GM18508 (cell line): ENCODE results near the gene USP10.

ENCODE experiments used
- ATAC-seq: cut with Tn5 transposase; IDR thresholded peaks from one replicate; pipeline ENCODE4 v1.9.1; 2021; ENCODE audit warnings: moderate number of reproducible peaks; ENCODE audit not compliant: insufficient read depth, unreplicated experiment

USP10 gene

DNA sequence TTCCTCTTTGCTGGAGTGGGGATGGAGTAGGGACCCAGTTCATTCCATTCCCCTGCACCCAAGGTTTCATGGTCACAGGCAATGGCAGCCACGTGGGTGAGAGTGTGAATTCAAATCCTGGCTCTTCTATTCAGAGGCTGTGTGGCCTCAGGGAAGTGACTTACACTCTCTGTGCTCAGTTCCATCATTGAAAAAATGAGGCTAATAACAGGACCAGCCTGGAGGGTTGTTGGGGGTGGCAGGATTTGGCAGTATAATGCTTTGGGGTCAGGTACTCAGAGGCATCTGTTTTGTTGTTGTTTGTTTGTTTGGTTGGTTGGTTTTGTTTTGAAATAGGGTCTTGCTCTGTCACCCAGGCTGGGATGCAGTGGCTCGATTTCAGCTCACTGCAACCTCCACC lies 117.8 kb downstream of the USP10 start:
- ATAC-seq: no peak

DNA sequence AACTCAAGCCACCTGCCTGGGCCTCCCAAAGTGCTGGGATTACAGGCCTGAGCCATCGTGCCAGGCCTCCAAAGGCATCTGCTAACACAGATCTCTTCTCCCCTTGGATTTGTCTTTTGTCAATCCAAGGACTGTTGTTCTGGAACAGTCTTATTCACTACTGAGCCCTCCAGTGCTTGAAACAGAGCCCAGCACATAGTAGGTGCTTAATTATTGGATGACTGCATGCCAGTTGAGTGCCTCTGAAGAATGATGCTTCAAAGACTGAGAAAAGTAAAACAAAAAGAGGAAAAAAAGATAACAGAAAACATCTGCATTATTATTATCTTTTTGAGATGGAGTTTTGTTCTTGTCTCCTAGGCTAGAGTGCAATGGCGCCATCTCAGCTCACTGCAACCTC lies 118.3 kb downstream of the USP10 start:
- ATAC-seq: no peak

GRCh38 chr16:84818989-84819643 lies 119.3 kb downstream of the USP10 start:
- no peak for ATAC-seq

GRCh38 chr16:84819644-84820304 lies 120.0 kb downstream of the USP10 start, which contains the start of gene CRISPLD2:
Gene CRISPLD2, plus strand, starts transcription at chr16:84819985. Its CDS starts 18,511 bp downstream, at chr16:84838496.
- ATAC-seq: no peak

GRCh38 chr16:84820305-84820684 lies 120.5 kb downstream of the USP10 start:
- no peak for ATAC-seq

- no peak for ATAC-seq
Measured at GRCh38 chr16:84820771-84821170, 121.0 kb downstream of the USP10 start.

- no peak for ATAC-seq
Measured at GRCh38 chr16:84821179-84821578, 121.4 kb downstream of the USP10 start.

DNA sequence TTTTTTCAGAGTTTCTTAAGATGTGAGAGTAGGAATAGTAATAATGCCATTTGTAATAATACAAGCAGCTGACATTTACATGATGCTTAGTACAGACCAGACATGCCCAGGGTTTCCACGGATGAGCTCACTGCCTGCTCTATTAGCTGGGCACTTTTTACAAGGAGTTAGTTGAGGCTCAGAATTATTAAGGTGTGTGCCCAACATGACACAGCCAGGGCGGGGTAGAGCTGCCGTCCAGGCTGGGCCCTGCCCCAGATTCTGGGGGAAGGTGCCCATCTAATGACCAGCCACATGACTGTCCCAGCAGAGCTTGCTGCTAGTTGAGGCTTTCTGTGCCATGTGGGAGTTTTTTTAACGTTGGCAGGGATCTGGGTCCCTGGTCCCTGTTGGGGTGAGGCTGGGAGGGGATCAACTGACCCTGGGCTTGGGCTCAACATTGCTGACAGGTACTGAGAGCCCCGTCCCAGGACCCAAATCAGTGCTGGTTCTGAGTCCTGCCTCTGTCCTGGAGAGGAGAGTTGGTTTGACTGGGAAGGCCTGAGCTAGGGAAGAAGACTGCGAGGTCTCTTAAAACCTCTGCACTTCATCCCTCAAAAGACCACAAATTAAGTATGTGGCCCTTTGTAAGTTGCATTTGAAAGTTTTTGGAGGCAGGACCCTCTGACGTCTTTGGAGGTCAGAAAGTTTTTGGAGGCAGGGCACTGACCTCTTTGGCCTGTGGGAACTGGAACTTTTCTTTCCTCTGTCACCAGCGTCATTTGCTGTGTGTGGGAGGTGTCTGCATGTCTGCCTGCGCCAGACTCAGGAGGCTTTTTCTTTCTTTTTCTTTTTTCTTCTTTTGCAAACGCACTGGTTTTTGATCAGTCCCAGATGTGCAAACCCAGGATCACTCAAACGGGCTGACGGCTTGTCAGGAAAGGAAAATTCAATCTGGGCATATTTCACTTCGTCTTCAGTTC lies 122.2 kb downstream of the USP10 start:
- ATAC-seq: no peak

DNA sequence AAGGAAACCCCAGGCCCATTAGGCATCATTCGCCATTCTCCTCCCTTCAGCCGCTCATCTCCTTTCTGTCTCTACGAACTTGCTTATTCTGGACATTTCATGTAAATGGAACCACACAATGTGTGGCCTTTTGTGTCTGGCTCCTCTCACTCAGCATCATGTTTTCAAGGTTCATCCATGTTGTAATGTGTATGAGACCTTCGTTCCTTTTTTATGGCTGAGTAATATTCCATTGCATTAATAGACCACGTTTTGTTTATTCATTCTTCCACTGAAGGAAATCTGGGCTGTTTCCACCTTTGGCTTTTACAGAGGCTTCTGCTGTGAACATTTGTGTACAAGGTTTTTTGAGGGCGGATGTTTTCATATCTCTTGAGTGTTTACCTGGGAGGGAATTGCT lies 123.2 kb downstream of the USP10 start:
- no peak for ATAC-seq

GRCh38 chr16:84823484-84823883 lies 123.7 kb downstream of the USP10 start:
- no peak for ATAC-seq

GRCh38 chr16:84823926-84824325 lies 124.1 kb downstream of the USP10 start:
- no peak for ATAC-seq

DNA sequence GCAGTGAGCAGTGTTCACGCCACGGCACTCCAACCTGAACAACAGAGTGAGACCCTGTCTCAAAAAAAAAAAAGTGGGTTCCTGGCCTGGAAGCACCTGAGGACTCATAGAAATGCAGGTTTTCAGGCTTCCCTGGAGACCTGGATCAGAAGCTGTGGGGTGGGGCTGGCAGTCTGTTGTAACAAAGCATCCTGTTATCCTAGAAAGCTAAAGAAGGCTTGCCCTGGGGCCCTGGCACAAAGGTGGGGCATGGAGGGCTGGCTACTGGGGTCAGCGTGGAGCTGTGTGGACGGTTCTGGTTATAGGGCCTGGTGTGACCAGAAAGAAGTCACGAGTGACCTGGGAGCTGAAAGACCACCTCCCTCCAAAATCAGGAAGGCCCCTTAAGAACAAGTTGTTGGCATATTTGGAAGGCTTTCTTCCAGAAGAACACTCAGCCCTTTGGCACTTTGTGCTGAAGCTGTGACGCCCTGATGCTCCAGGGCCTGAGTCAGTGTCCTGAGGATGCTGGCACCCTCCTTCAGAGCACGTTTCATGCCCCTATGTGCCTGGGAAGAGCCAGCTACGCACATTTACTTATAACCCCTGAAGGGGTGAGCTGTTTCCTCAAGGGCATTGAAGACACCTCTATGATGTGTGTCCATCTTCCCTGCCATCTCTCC lies 126.2 kb downstream of the USP10 start:
- no peak for ATAC-seq

- no peak for ATAC-seq
Measured at GRCh38 chr16:84826558-84826941, 126.8 kb downstream of the USP10 start.

- ATAC-seq: no peak
Measured at GRCh38 chr16:84827131-84827574, 127.4 kb downstream of the USP10 start.

GRCh38 chr16:84827897-84828296 lies 128.1 kb downstream of the USP10 start:
- ATAC-seq: no peak

DNA sequence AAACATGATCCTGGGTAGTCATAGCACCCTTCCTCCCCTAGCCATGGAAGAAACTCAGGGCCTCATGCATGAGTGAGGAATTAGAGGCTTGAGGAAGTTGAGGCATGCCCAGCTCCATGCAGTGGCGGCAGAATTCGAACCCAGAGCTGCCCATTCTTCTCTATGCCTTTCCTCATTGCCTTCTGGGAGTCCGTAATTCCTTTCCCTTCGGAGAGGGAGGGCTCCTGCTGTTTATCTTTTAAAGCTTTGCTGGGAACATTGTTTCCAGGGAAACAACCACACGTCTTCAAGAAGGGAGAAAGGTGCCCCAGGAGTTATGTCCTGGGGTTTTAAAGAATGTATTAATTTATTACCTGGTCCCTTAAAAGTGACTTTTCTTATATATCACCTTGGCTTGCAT lies 128.5 kb downstream of the USP10 start:
- ATAC-seq: no peak
